Fibroblast of the aortic adventitia (primary cell): Measurements from ENCODE around the gene AFAP1. TPM values are rescaled to one million over a fixed set of nuclear protein-coding genes. Genes with fewer than 3 reads are reported as not detected.

Source experiments
- DNase-seq: peaks from one replicate; pipeline ENCODE4 v3.0.0-alpha.2; 2010; ENCODE audit warnings: low read depth
- H3K4me3 ChIP-seq: 2 replicates; pipeline ENCODE4 v1.5.1; 2011; ENCODE audit warnings: low read depth, mild to moderate bottlenecking, control low read depth, low read length, moderate library complexity
- total RNA-seq: library from RNA; depleted of rRNA; stranded (reverse); fragments of >200 nt; gene quantifications from 2 replicates; pipeline ENCODE4 v1.2.3, GENCODE V29; 2012; ENCODE audit warnings: low replicate concordance
- TF ChIP-seq, protein P1 (sequence below): IDR thresholded peaks from 2 replicates; pipeline ENCODE4 v1.5.1; 2011; ENCODE audit warnings: mild to moderate bottlenecking, low read length, control low read depth, inconsistent platforms; ENCODE audit not compliant: insufficient read depth

The AFAP1 gene
- total RNA-seq, 1 donor, result 66.0 TPM

GRCh38 chr4:7798178-7798995, 141.3 kb downstream of the AFAP1 start:
- TF ChIP-seq, protein P1, sequence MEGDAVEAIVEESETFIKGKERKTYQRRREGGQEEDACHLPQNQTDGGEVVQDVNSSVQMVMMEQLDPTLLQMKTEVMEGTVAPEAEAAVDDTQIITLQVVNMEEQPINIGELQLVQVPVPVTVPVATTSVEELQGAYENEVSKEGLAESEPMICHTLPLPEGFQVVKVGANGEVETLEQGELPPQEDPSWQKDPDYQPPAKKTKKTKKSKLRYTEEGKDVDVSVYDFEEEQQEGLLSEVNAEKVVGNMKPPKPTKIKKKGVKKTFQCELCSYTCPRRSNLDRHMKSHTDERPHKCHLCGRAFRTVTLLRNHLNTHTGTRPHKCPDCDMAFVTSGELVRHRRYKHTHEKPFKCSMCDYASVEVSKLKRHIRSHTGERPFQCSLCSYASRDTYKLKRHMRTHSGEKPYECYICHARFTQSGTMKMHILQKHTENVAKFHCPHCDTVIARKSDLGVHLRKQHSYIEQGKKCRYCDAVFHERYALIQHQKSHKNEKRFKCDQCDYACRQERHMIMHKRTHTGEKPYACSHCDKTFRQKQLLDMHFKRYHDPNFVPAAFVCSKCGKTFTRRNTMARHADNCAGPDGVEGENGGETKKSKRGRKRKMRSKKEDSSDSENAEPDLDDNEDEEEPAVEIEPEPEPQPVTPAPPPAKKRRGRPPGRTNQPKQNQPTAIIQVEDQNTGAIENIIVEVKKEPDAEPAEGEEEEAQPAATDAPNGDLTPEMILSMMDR, result no peak
- DNase-seq, result peak; percentile 61
- no peak overlapping the region for H3K4me3 ChIP-seq

- no peak for DNase-seq
- TF ChIP-seq, protein P1, result no peak
Observed at GRCh38 chr4:7797330-7797729, 142.3 kb downstream of the AFAP1 start.

DNA sequence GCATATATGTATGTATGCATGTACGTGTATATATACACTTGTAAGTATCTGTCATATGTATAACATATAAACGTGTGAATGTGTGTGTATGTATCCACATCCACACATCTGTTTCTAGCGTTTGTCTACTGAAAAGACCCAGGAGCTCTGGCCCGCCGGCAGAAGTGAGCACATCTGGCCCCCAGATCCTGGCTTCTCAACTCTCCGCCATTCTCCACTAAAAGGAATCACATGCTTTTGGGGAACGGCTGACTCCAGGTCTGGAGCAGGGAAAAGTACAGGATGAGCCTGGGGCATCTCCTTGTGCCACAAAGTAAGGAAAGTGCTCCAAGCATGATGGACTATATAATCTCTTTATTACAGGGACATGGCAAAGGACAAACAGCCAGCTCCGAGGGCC, 143.7 kb downstream of the AFAP1 start:
- no peak overlapping the region for H3K4me3 ChIP-seq
- TF ChIP-seq, protein P1, result no peak
- DNase-seq, result no peak

More at GRCh38 chr4:7797330-7797729, 142.3 kb downstream of the AFAP1 start:
- H3K4me3 ChIP-seq, result no peak overlapping the region

DNA sequence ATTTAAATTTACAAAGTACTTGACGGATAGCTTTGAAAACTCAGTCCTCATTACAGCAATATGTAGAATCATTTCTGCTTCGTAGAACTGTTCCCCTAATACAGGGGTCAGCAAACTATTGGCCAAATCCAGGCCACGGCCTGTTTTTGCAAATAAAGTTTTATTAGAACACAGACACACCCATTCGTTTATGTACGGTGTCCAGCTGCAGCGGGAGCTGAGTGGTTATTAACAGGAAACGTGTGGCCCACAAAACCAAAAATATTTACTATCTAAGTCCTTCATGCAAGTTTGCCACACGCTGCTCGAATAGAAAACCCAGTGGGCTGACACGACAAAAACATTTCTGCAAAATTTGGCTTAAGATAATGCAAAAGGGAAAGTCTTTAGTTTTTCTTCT, 146.5 kb downstream of the AFAP1 start:
- TF ChIP-seq, protein P1, result no peak
- H3K4me3 ChIP-seq, result no peak overlapping the region
- no peak for DNase-seq

- H3K4me3 ChIP-seq, result no peak overlapping the region
- TF ChIP-seq, protein P1, result no peak
- peak; percentile 87 for DNase-seq
Observed at GRCh38 chr4:7792616-7793015, 147.0 kb downstream of the AFAP1 start.

GRCh38 chr4:7790999-7791398, 148.7 kb downstream of the AFAP1 start:
- no peak overlapping the region for H3K4me3 ChIP-seq
- no peak for DNase-seq

More at GRCh38 chr4:7790999-7791398, 148.7 kb downstream of the AFAP1 start:
- TF ChIP-seq, protein P1, result no peak
